Stimulated activated CD8-positive, alpha-beta memory T cell treated with anti-CD3 and anti-CD28 coated beads, Interleukin-12 subunit alpha, Interleukin-12 subunit beta, amount 100 ng/mL, for 4 hours (primary cell): ENCODE results near the gene PPP2R2B.

Source experiments
- DNase-seq: peaks from one replicate; pipeline ENCODE4 v3.0.0-alpha.2; 2020; ENCODE audit warnings: low read depth

Gene PPP2R2B

DNA sequence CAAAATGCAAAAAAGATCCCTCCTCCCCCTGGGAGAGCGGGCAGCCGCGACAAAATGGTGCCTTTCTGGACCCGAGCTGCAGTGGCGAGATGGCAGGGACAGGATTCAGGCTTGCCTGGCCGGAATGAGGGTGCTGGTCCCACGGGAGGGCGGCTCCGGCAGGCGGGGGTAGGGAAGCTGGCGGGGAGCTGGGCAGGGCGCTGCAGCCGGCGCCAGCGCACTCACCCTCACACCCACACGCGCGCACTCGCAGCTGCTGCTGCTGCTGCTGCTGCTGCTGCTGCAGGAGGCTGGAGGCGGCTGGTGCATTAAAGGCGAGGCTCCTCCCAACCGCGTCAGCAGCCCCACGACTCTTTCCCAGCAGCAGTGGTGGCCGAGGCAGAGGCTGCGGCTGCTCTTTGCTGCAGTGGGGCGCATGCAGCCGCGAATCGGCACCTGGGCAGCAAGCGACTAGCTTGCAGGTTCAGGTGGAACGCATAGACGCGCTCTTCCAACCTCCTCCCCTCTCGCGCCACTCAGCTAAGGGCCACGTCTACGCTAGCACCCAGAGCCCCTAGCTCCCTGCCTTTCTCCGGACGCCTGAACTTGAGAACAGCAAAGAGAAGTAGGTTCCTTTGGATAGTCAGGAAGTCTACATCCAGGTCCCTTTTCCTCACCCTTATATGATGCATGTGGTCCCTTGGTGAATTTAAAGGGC, at the start of gene PPP2R2B:
PPP2R2B (minus strand) TSS at position 282 of the 697 bp plus-strand sequence.
- peak; percentile 37 for DNase-seq

DNA sequence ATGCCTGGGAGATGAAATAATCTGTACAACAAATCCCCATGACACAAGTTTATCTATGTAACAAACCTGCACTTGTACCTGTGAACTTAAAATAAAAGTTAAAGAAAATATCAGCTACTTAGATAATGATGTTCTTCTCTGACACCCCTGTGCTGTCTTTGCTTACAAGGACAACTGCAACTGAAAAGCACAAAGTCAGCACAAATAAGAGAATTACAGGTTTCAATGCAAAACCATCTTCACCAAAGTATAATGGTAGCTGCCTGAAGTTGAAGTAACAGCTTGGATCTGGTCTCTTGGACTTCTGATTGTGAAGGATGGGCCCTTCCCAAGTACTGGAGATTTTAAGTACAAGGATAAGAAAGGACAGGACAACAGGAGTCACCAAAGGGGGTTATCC, 45.6 kb upstream of the PPP2R2B start:
- no peak for DNase-seq

DNA sequence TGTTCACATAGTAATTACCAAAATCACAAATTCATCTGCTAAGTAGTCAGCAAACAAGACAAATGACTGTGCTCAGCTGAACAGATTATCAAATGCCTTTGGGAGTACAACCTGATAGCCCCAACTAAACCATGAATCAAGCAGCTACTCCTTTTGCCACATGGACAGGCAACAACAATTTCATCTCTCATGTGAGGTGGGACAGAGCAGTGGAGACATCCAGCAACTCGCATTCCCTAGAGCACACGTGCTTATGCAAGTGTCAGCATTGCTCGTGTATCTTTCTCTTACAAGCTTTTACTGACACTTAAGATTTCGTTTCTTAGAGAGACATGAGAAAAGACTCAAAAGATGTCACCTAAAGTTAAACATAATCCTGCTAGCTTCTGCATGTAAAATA, 42.7 kb upstream of the PPP2R2B start:
- DNase-seq: no peak

DNA sequence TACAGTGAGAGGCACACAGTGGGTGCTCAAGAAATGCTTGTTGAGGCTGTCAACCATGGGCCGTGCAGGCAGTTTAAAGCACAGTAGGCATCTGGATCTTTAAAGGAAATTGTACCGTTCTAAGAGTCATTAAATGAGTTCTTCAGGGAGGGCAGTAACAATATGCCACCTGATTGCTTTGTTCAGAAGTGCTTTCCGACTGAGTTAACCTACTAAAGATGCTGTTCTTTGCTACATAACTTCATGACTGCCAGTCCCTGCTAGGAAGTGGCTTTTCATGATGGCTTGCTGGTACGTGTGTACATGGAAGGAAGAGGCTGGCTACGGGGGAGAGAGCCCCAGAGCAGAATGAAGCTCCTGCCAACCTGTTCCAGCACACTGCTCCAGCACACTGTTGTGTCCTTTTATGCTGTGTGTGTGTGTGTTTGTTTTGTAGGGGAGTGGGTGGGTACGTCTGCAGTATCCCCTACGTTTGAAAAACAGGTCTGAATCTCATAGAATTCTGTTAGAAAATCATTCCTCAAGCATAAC, 41.9 kb upstream of the PPP2R2B start:
- DNase-seq: no peak

DNA sequence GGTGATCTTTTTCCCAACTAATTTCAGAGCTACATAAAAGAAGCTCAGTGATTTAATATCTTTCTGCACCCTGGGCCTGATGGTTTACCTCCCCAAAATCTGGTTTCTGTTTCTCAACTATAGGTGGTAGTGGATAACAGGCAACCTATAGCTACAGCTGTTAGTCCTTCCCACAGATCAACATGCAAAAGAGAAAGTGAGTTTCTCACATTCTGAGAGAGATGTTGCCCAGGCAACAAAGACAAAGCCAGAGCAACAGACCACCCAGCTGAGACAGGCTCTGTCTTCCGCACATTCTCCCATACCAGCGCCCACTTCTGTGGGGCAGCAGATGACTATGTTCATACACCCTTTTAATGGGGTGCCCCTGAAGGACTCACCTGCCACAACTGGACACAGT, 40.7 kb upstream of the PPP2R2B start:
- no peak for DNase-seq

DNA sequence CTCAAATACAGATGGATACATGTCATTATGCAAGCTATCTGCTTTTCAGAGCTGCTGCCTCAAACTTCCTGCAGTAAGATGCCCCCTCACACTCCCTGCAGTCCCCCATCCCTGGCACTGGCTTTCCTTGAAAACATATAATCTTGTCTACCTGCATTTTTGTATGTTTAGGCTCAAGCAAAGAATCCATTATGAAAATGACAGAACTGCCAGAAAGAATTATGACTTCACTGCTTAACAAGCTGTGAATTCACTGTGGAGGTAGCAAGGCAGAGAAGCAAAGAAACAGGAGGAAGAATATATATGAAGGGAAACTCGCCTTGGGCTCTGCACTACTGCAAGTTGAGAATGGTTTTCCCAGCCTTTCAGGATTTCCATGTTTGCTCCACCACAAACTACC, 39.4 kb upstream of the PPP2R2B start:
- no peak for DNase-seq

DNA sequence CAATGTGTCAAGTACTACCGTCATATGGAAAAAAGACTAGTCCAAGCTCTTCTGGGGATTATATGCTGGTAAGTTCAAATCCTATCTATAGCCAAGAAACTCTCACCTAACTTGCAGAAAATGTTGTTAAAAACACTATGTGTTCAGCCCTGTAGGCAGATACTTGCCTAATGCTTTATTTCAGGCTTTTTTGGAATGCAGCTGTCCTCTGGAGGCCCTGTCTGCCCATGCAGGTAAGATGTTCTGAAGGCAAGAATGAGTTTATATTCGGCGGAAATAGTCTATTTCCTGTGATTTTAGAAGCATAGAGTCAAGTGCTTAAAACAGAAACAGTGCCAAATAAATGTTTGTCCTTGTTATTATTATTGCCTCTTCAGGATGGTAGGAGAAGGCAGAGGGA, 34.3 kb upstream of the PPP2R2B start:
- no peak for DNase-seq

DNA sequence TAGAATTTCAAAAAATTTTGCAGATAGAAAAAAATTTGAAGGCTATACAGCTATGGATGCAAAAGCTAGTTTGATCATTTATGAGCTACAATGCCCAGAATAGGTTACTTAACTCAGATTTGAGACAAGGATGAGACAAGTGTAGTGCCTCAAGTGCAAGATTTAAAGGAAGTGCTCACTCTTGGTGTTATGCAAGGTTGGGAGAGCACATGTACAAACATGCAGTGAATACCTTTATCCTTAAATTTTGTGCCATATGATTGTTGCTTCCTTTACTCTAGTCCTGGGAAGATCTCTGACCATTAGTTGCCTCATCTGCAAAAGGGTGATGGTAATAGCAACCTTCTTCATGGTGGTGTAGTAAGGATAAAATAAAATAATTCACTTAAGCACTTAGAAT, 31.7 kb upstream of the PPP2R2B start:
- DNase-seq: no peak

DNA sequence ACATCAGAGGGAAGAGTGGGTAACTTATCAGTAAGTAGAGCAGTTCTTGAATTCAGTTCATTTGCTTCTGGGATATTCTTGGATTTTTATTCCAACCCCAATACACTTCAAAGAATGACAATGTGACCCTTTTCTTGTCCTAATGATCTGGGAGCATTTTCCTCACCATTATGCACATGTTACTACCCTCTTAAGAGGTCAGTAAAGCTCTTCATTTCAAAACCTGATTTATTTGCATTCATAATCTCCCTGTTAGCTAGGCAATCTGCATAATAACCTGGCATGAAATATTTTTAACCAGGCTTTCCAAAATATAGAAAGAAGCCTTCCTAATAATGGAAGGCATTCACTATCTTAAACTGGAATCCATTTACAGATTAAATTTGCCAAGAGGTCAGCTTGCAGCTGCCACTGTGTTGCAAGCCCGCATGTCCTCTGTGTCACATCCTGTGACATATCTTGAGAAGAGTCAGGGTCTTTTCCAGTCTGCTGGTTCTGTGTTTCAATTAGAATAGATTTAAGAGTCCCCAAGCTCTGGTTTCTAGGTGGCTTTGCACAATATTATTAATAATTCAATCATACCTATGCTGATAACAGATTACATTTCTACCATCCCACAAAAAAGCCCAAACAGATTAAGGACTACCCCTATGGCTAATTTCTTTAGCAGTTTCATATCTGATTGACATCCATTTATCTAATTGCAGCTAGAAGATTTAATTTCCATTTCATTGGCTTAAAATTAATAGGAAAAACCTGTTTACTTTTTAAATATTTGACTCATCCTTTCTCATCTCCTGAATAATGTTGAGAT, 30.9 kb upstream of the PPP2R2B start:
- DNase-seq: no peak

DNA sequence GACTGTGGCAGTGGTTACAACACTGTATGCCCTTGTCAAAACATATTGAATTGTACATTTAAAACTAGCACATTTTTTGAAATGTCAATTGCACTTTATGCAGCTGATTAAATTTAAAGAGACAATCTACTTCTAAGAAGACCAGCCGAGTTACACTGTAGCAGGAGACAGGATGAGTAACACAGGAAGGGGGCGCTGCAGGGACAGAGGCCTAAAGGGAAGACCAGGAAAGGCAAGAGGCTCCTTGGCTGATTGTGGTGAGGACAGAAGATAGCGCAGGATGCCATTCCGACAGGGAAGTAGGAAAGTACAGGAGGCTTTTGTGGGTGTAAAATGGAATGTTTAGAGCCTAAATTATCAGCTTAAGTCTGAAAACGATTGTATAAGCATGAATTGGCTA, 28.2 kb upstream of the PPP2R2B start:
- DNase-seq: no peak

DNA sequence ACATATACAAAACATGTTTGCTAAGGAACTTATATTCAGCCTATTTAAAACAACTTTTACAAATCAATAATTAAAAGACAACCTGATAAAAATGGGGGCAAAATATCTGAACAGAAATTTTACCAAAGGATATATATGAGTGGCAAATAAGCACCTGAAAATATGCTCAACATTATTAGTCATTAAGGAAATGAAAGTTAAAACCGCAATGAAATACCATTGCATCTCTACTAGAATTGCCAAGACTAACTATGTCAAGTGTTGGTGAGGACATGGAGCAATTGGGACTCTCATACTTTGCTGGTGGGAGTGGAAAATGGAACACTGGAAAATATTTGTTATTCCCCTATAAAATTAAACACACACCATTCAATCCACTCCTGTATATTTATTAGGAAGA, 26.3 kb upstream of the PPP2R2B start:
- DNase-seq: no peak

DNA sequence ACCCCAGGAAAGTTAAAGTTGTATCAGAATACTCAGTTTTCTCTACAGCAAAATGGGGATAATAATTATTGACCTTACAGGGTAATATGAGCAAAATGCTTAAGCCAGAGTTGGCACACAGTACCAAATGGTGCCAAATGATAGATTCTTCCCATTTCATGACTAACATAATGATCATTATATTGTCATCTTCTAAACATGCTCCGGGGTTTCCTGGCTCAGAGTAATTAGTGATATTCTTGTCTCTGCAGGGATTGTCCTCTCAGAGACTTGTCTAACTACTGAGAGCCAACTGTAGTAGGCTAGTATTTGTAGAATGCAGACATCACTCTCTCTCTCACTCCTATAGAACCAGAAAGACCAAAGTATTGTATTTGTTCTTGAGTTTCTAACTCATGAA, 25.2 kb upstream of the PPP2R2B start:
- DNase-seq: no peak

DNA sequence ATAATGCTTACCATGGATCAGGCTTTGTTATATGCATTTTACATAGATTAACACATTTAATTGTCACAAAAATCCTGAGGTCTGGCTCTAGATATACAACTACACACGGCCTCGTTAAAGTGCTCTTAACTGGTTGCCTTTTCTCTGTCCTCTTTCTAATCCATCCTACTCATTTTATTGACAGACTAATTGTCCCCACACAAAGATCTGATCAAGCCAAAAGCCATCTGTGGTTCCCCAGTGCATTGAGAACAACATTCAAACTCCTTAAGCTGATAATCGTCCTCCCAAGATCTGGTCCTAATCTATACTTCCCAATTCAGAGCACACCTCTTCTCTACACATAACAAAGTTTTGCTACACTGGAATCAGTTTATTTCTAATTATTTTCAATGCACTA, 23.9 kb upstream of the PPP2R2B start:
- no peak for DNase-seq

DNA sequence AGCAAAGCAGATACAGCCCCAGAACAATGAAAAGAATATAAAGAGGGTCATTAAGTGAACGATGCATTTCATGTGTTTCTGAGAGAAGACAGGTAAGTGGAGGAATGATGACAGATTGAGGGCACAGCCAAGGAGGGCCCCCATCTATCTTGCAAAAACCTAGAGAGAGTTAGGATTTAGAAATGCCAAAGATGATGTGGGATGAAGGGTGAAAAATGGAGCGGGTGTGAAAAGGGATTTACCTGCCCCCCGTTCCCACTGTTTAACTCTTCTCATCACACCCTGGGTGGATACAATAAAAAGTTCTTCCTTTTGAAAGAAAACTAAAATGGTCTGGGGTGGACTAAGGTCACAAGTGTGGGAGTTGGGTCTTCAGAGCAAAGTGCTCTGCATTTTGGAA, 18.5 kb upstream of the PPP2R2B start:
- no peak for DNase-seq

DNA sequence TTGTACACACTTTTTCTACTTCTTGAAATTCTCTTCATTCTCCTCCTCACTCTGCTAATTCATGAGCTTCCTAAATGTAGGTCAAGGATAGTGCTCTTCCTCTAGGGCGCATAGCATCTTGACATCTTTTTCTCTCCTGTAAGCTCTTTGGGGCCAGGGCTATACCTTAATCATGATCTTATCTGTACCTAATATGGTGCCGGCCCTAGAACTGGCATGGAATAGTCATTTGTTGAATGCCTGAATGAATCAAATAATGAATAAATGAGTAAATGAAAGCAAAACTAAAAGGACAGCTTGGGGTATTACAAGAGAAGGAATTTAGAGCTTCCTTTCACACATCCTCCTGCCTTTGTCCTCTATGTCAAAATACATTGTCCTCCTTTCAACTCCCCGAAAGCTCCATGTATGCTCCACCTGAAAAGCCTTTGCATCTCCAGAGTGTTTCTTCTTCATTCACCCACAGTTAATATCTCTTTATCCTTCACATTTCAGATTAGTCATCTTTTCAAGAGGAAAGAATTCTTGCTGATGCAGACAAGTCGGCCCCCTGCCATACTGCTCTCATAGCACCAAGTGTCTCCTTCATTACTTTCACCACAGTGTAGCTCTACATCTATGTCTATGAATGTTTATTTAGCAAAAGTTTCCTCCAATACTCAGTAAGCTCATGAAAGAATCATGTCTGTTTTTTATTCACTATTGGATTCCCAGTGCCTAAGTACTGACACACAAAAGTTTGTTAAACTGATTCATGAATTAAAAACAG, 16.4 kb upstream of the PPP2R2B start:
- DNase-seq: no peak

DNA sequence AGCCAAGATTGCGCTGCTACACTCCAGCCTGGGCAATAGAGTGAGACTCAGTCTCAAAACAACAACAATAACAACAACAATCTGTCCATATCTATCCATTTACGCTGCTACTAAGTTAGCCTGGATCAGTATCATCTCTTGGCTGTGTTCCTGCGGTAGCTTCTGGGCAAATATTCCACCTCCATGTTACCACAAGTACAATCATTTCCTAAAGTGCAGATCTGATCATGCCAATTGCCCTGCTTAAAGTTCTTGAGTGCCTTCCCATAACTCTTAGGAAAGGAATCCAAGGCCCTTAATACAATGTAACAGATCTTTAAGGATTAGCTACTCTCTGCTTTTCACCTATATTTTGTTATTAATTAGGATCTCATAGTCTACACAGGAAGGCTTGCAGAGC, 15.4 kb upstream of the PPP2R2B start:
- DNase-seq: no peak

DNA sequence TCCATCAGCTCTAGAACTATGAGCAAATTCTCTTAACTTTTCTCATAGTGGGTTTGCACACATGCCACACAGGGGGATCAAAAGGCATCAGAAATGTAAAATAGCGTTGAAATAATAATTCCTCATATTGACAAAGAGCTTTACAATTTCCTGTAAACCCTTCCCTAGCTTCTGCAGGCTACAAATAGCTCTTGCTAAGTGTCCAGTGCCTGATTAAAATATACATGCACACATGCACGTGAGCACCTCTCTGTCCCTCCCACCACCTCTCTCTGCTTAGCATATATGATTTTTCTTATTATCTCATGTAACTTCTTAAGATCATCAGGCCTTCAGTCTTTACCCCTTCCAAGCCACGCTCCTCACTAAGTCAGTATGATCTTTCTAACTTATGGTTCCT, 13.7 kb upstream of the PPP2R2B start:
- DNase-seq: no peak

DNA sequence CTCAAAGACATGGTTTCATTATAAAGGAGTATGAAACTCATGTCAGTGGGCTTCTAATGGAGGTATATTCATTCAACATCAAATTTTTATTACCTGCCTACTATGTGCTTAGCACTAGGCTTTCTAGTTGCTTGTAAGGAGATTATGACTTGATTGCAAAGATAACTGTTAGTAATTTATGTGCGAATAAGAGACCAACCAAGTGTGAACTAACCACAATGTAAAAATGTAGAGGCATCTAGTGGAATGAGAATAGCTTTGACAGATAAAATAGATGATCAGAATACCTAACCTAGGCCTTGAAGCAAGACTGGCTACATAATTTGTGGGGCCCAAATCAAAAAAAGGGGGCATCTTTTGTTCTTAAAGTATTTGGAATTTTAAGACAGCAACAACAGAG, 13.0 kb upstream of the PPP2R2B start:
- no peak for DNase-seq

DNA sequence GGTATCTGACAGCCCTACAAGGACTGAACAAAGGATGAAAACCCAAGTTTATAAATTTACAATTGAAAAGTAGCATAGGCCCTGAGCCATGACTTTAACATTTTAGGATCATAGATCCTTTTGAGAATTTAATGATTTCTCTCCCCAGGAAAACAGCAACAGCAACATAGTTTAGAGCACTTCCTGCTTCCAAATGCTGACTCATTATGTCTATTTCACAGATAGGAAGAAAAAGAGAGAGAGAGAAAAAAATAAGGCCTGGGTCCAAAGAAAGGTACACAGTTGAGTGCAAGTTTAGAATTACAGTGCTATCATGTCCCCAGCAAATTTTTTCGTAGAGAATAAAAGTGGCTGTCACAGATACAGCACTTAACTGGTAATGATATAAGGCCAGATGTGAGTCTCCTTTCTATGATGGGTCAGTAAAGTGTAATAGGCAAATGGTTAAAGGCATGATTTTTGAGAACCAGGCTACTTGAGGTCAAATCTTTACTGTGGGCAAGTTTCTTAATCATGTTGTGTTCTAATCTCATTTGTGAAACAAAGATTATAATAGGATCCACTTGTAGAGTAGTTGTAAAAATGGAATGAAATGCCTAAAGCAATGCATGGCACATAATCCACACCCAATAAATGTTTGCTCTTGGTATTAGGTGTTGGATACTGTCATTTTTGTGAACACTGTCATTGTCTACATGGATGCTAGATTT, 12.3 kb upstream of the PPP2R2B start:
- DNase-seq: no peak

DNA sequence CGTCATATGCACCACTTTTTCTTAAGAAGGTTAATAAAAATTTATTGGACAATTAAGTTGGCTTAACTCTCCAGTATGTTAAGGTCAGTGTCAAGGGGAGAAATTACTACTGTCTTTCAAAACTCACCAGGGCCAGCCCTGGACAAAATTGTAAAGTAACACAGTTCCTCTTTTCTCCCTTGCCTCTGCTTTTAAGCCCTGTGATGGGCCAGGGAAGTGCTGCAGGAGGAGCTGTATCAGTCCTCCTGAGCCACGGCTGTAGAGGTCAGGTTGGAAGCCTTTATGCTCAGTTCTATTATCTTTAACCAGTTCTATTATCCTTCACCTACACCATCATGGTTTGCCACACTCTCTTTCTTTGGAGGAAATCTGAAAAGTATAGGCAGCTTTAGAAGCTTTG, 11.5 kb upstream of the PPP2R2B start:
- DNase-seq: no peak

DNA sequence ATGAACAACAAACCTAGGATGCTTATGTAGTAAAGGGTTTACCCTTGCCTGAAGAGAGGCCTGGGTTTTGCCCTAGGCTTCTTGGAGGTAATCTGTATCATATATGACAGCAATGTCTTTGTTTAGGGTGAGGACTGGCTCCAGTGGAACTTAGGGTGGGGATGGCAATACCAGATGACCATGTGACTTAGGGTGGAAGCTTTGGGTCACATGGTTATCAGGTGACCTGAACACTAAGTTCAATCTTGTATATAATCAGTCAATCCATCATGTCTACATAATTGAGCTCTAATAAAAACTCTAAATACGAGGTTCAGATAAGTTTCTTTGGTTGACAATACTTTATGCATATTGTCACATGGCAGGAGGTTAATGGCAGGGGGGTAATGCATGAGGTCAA, 10.6 kb upstream of the PPP2R2B start:
- DNase-seq: no peak

DNA sequence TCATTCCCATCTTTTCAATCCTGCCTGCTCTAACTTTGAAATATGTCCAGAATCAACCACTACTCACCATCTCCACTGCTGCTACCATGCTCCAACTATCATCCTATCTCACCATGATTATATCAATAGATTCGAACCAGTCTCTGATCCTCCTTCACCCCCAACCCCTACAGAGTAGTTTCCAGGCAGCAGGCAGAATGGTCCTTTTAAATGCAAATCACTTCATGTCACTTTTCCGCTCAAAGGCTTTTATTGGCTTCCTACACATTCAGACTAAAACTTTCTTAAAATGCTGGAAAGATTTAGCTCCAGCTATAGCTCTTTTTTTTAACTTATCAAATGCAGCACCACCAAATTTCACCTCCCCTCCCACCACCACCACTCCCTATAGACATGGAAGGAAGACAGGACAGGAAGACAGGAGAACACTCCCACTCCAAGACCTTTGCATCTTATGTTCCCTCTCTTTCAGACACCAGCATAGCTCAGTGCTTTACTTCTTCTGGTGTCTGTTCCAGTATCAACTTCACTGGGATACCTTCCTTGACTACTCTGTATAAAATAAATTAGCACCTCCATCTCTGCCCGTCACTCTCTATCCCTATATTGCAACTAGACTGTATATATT, 9.9 kb upstream of the PPP2R2B start:
- DNase-seq: no peak
